HL-60 (cell line): ENCODE data around the gene CAMKMT.

ENCODE experiments used
- GABPA ChIP-seq: IDR thresholded peaks from 2 replicates; pipeline ENCODE4 v1.6.1; 2012; ENCODE audit warnings: low read depth
- POLR2AphosphoS5 ChIP-seq: IDR thresholded peaks from 2 replicates; pipeline ENCODE4 v1.6.1; 2012; ENCODE audit warnings: low read depth
- TF ChIP-seq, protein P1 (sequence below): IDR thresholded peaks from one replicate; pipeline ENCODE4 v1.5.1; 2011; ENCODE audit warnings: low read length, control low read depth, inconsistent platforms; ENCODE audit not compliant: insufficient read depth

DNA sequence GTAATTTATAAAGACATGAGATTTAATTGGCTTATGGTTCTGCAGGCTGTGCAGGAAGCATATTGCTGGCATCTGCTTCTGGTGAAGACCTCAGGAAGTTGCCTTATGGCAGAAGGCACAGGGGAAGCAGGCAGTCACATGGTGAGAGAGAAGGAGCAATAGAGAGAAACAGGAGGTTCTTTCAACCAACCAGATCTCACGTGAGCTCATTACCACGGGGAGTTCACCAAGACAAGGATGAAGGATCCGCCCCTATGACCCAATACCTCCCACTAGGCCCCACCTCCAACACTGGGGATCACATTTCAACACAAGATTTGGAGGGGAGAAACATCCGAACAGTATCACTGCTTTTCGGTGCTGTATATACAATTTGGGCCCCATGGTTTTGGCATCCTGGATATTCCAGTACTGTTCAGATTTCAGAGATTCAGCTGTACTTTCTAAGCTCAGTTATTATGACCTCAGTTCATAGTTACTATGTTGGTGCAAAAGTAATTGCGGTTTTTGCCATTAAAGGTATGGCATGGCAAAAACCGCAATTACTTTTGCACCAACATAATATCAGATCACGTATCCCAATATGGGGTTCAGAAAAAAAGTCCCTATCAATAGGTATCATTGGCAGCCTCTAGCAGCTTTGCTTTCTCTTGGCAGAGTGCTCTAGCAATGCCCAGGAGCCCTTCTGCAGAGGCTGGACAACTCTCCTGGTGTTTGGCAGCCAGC lies 390.2 kb downstream of the CAMKMT start:
- TF ChIP-seq, protein P1, sequence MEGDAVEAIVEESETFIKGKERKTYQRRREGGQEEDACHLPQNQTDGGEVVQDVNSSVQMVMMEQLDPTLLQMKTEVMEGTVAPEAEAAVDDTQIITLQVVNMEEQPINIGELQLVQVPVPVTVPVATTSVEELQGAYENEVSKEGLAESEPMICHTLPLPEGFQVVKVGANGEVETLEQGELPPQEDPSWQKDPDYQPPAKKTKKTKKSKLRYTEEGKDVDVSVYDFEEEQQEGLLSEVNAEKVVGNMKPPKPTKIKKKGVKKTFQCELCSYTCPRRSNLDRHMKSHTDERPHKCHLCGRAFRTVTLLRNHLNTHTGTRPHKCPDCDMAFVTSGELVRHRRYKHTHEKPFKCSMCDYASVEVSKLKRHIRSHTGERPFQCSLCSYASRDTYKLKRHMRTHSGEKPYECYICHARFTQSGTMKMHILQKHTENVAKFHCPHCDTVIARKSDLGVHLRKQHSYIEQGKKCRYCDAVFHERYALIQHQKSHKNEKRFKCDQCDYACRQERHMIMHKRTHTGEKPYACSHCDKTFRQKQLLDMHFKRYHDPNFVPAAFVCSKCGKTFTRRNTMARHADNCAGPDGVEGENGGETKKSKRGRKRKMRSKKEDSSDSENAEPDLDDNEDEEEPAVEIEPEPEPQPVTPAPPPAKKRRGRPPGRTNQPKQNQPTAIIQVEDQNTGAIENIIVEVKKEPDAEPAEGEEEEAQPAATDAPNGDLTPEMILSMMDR: no peak
- TF ChIP-seq POLR2AphosphoS5: no peak
- no peak for TF ChIP-seq GABPA
